ENCODE measurements around the gene NOP53. TPM values are rescaled to one million over a fixed set of nuclear protein-coding genes. Genes with fewer than 3 reads are reported as not detected.

Gene NOP53
- total RNA-seq, 3 donors from 2014 or later (not counting 1 experiment from before 2014, with no cell fraction given) = 416 to 445 (median 428) TPM

GRCh38 chr19:47701717-47702552 lies 43.4 kb upstream of the NOP53 start:
- Histone ChIP-seq H3K27ac (ENCODE audit: low read length) (no peak overlapping the region), H3K4me1 (ENCODE audit: control insufficient read depth, insufficient read depth, low read length) (no peaks in the 10 kb centered on the region), H3K27me3 (ENCODE audit: control insufficient read depth, insufficient read depth, low read length) (no peaks in the 10 kb centered on the region), H3K36me3 (ENCODE audit: control insufficient read depth, insufficient read depth, low read length) (peaks cover 34% of the 10 kb centered on the region), H3K9me3 (ENCODE audit: control insufficient read depth, insufficient read depth, low read length) (no peaks in the 10 kb centered on the region), H3K4me3 (ENCODE audit: low read length) (no peak overlapping the region)
- Mint-ChIP-seq H3K27me3 (ENCODE audit: low read depth in 2 of 2) (peaks cover 0 to 2% of the 10 kb centered on the region in 2 donors), H3K4me1 (peaks cover 2 to 3% of the 10 kb centered on the region in 2 donors), H3K36me3 (no peaks in the 10 kb centered on the region), H3K9me3 (no peaks in the 10 kb centered on the region), H3K4me3 (no peak overlapping the region), H3K27ac (no peak overlapping the region)
- WGBS (ENCODE audit: insufficient coverage) = 97% methylated on average over 91 of the region's 91 CpGs
- intact Hi-C loops (cut with micrococcal nuclease) = no loop called here
- no peak for TF ChIP-seq CTCF (IDR thresholded peaks at IDR 0.05)
- DNase-seq = no peak
- no peak for ATAC-seq

GRCh38 chr19:47702671-47703070 lies 42.7 kb upstream of the NOP53 start:
- DNase-seq (no peak), ATAC-seq (no peak)
- peaks cover 0 to 7% of the 10 kb centered on the region in 2 donors for H3K27me3 Mint-ChIP-seq (ENCODE audit: low read depth in 2 of 2)
- H3K27ac Mint-ChIP-seq = no peak overlapping the region
- Histone ChIP-seq H3K36me3 (ENCODE audit: control insufficient read depth, insufficient read depth, low read length) (peaks cover 34% of the 10 kb centered on the region), H3K27ac (ENCODE audit: low read length) (no peak overlapping the region), H3K9me3 (ENCODE audit: control insufficient read depth, insufficient read depth, low read length) (no peaks in the 10 kb centered on the region), H3K4me3 (ENCODE audit: low read length) (no peak overlapping the region), H3K4me1 (ENCODE audit: control insufficient read depth, insufficient read depth, low read length) (peaks cover 5% of the 10 kb centered on the region), H3K27me3 (ENCODE audit: control insufficient read depth, insufficient read depth, low read length) (no peaks in the 10 kb centered on the region)
- no peaks in the 10 kb centered on the region for H3K9me3 Mint-ChIP-seq
- no peak for TF ChIP-seq CTCF (IDR thresholded peaks at IDR 0.05)
- 80% methylated on average over 18 of the region's 18 CpGs for WGBS (ENCODE audit: insufficient coverage)
- peaks cover 9% of the 10 kb centered on the region in 2 donors for H3K4me1 Mint-ChIP-seq
- no peaks in the 10 kb centered on the region for H3K36me3 Mint-ChIP-seq
- intact Hi-C loops (cut with micrococcal nuclease) = no loop called here
- H3K4me3 Mint-ChIP-seq = no peak overlapping the region

- WGBS (ENCODE audit: insufficient coverage) = 96% methylated on average over 5 of the region's 5 CpGs
- H3K36me3 Mint-ChIP-seq = no peaks in the 10 kb centered on the region
- ATAC-seq = no peak
These were observed 42.0 kb upstream of the NOP53 start for GRCh38 chr19:47703301-47703700.

More at GRCh38 chr19:47703301-47703700, 42.0 kb upstream of the NOP53 start:
- Histone ChIP-seq H3K36me3 (ENCODE audit: control insufficient read depth, insufficient read depth, low read length) (peaks cover 34% of the 10 kb centered on the region), H3K4me3 (ENCODE audit: low read length) (no peak overlapping the region), H3K4me1 (ENCODE audit: control insufficient read depth, insufficient read depth, low read length) (peaks cover 5% of the 10 kb centered on the region), H3K9me3 (ENCODE audit: control insufficient read depth, insufficient read depth, low read length) (no peaks in the 10 kb centered on the region), H3K27me3 (ENCODE audit: control insufficient read depth, insufficient read depth, low read length) (no peaks in the 10 kb centered on the region), H3K27ac (ENCODE audit: low read length) (no peak overlapping the region)
- Mint-ChIP-seq H3K27me3 (ENCODE audit: low read depth in 2 of 2) (peaks cover 0 to 7% of the 10 kb centered on the region in 2 donors), H3K27ac (no peak overlapping the region), H3K9me3 (no peaks in the 10 kb centered on the region), H3K4me1 (peaks cover 9% of the 10 kb centered on the region in 2 donors), H3K4me3 (no peak overlapping the region)
- TF ChIP-seq CTCF (IDR thresholded peaks at IDR 0.05) = no peak
- intact Hi-C loops (cut with micrococcal nuclease) = no loop called here
- DNase-seq = no peak
